Adrenal gland (tissue), 12 donors: ENCODE measurements around the gene CD1B. TPM values are rescaled to one million over a fixed set of nuclear protein-coding genes. Genes with fewer than 3 reads are reported as not detected.

Experiments used
- DNase-seq, 7 donors: peaks; one replicate each; pipeline ENCODE4 v3.0.0-alpha.2; 2019 to 2020
- H3K27ac ChIP-seq, 5 donors: fragments of 200-600 bp; sonication (generic) in 4 of 5; 1 replicate in 3 of 5; 2 replicates in 2 of 5; pipeline versions ENCODE4 v1.5.1 to v1.8.0; 2016 to 2020; ENCODE audit warnings: mild to moderate bottlenecking in 1 of 5
- H3K27me3 ChIP-seq: fragments of 200-600 bp; 2 replicates; pipeline ENCODE4 v1.8.0; 2021
- H3K36me3 ChIP-seq, 2 donors: fragments of 200-600 bp; replicated peaks in 1 of 2; 1 replicate in 1 of 2; 2 replicates in 1 of 2; pipeline versions ENCODE4 v1.5.1 to v1.8.0; 2018 to 2022
- H3K4me1 ChIP-seq, 2 donors: fragments of 200-600 bp; replicated peaks in 1 of 2; 1 replicate in 1 of 2; 2 replicates in 1 of 2; pipeline versions ENCODE4 v1.5.1 to v1.8.0; 2018 to 2021
- H3K4me3 ChIP-seq, 4 donors: fragments of 200-600 bp; sonication (generic) in 3 of 4; one replicate each; pipeline ENCODE4 v1.5.1; 2016 to 2018
- H3K9me3 ChIP-seq, 3 donors: fragments of 200-600 bp; sonication (generic) in 1 of 3; replicated peaks in 1 of 3; 1 replicate in 2 of 3; 2 replicates in 1 of 3; pipeline versions ENCODE4 v1.5.1 to v1.8.0; 2016 to 2021
- CTCF ChIP-seq, 6 experiments: fragments of 450-650 bp in 4 of 6; fragments of 200-600 bp in 2 of 6; sonication (generic) in 1 of 6; IDR thresholded peaks; 1 replicate in 5 of 6; 2 replicates in 1 of 6; pipeline versions ENCODE4 v1.5.1 to v1.8.0; 2016 to 2021; ENCODE audit warnings: antibody characterized with exemption in 6 of 6, mild to moderate bottlenecking in 2 of 6, moderate library complexity in 1 of 6
- POLR2A ChIP-seq, 2 donors: fragments of 450-650 bp; IDR thresholded peaks; one replicate each; pipeline ENCODE4 v1.6.1; 2017; ENCODE audit warnings: antibody characterized with exemption in 2 of 2, mild to moderate bottlenecking in 2 of 2, moderate library complexity in 1 of 2
- WGBS, 4 donors: extraction: QIAGEN DNeasy Blood & Tissue Kit in 2 of 4; methylation state at CpG; one replicate each; pipeline versions ENCODE4 v1.1.5 to v1.1.7; 2013 to 2017; 5-methylcytosine and 5-hydroxymethylcytosine counted together
- intact Hi-C, 2 donors: fragments of 100-400 bp; cut with DNase I; formaldehyde crosslinking; loops; one replicate each; pipeline versions ENCODE4 v1.14.1 to v1.15.0; 2022 to 2023
- polyA plus RNA-seq, 3 donors: library from polyadenylated mRNA; stranded (reverse); fragments of 200-250 nt in 2 of 3; fragments of 350-450 nt in 1 of 3; fragmentation: Illumina TruSeq in 1 of 3; extraction: RNeasy Lipid Tissue Mini Kit (QIAGEN cat#74804) in 1 of 3; gene quantifications; one replicate each; pipeline ENCODE4 v1.2.3, GENCODE V29; 2013 to 2014
- total RNA-seq, 9 donors: library from RNA; depleted of rRNA in 4 of 9; stranded (reverse); fragments of >200 nt in 4 of 9; fragments of 120-200 nt in 1 of 9; fragmentation: NEBNext Ultra II Directional in 1 of 9; extraction: Animal tissue kit (Norgen Biotek cat#: 25700) in 1 of 9; gene quantifications; one replicate each; pipeline versions ENCODE4 v1.1.0 to v1.2.4, GENCODE V29; 2013 to 2023
- donor health status: healthy with polysubstance abuse.
- donor health status: Bipolar disorder and iron deficiency.
- donor health status: DM: yes; HTN: yes; CAD: no.
- donor health status: DM: no; HTN: no; CAD: no.
- donor health status: DM: no; HTN: no; CAD: no.
- donor health status: DM: yes; HTN: yes; CAD: no.

The CD1B gene
- total and polyA plus RNA-seq, 12 donors, result not detected

GRCh38 chr1:158335213-158335532 is 3.8 kb upstream of the CD1B start:
- DNase-seq, result no peak
- H3K4me3 ChIP-seq, result no peak overlapping the region
- no peaks in the 10 kb centered on the region for H3K9me3 ChIP-seq
- no peaks in the 10 kb centered on the region for H3K4me1 ChIP-seq
- TF ChIP-seq POLR2A (IDR thresholded peaks at IDR 0.05) (no peak), CTCF (IDR thresholded peaks at IDR 0.05) (no peak)
- H3K27me3 ChIP-seq, result no peaks in the 10 kb centered on the region
- intact Hi-C loops, result no loop called here
- H3K27ac ChIP-seq, result no peak overlapping the region
- H3K36me3 ChIP-seq, result no peaks in the 10 kb centered on the region

- WGBS, 4 donors, result 57 to 67% (median 60%) methylated on average over 2 of the region's 2 CpGs
These were observed 3.3 kb upstream of the CD1B start for GRCh38 chr1:158334526-158335212.

GRCh38 chr1:158333405-158334155 is 2.2 kb upstream of the CD1B start:
- H3K4me1 ChIP-seq, result no peaks in the 10 kb centered on the region
- H3K27ac ChIP-seq, result no peak overlapping the region
- H3K36me3 ChIP-seq, result no peaks in the 10 kb centered on the region
- H3K27me3 ChIP-seq, result no peaks in the 10 kb centered on the region
- no peaks in the 10 kb centered on the region for H3K9me3 ChIP-seq
- 51 to 62% (median 58%) methylated on average over 8 of the region's 8 CpGs for WGBS, 4 donors
- no peak overlapping the region for H3K4me3 ChIP-seq
- intact Hi-C loops, result no loop called here
- DNase-seq, result no peak
- TF ChIP-seq CTCF (IDR thresholded peaks at IDR 0.05) (no peak), POLR2A (IDR thresholded peaks at IDR 0.05) (no peak)

More at GRCh38 chr1:158334526-158335212, 3.3 kb upstream of the CD1B start:
- no peak for TF ChIP-seq POLR2A (IDR thresholded peaks at IDR 0.05)
- H3K27ac ChIP-seq, result no peak overlapping the region
- no peaks in the 10 kb centered on the region for H3K27me3 ChIP-seq
- no peaks in the 10 kb centered on the region for H3K4me1 ChIP-seq
- no peak overlapping the region for H3K4me3 ChIP-seq
- DNase-seq, result no peak
- intact Hi-C loops, result no loop called here
- H3K9me3 ChIP-seq, result no peaks in the 10 kb centered on the region
- H3K36me3 ChIP-seq, result no peaks in the 10 kb centered on the region

GRCh38 chr1:158331106-158331425 is 265 bp downstream of the CD1B start:
- DNase-seq, result no peak
- no peaks in the 10 kb centered on the region for H3K4me1 ChIP-seq
- intact Hi-C loops, result no loop called here
- H3K27ac ChIP-seq, result no peak overlapping the region
- TF ChIP-seq CTCF (IDR thresholded peaks at IDR 0.05) (no peak), POLR2A (IDR thresholded peaks at IDR 0.05) (no peak)
- no peaks in the 10 kb centered on the region for H3K9me3 ChIP-seq
- no peaks in the 10 kb centered on the region for H3K27me3 ChIP-seq
- H3K4me3 ChIP-seq, result no peak overlapping the region
- WGBS, 4 donors, result 68 to 93% (median 83%) methylated on average over 1 of the region's 1 CpG
- H3K36me3 ChIP-seq, result no peaks in the 10 kb centered on the region
